Measurements from ENCODE around the gene R3HDM4.

DNA sequence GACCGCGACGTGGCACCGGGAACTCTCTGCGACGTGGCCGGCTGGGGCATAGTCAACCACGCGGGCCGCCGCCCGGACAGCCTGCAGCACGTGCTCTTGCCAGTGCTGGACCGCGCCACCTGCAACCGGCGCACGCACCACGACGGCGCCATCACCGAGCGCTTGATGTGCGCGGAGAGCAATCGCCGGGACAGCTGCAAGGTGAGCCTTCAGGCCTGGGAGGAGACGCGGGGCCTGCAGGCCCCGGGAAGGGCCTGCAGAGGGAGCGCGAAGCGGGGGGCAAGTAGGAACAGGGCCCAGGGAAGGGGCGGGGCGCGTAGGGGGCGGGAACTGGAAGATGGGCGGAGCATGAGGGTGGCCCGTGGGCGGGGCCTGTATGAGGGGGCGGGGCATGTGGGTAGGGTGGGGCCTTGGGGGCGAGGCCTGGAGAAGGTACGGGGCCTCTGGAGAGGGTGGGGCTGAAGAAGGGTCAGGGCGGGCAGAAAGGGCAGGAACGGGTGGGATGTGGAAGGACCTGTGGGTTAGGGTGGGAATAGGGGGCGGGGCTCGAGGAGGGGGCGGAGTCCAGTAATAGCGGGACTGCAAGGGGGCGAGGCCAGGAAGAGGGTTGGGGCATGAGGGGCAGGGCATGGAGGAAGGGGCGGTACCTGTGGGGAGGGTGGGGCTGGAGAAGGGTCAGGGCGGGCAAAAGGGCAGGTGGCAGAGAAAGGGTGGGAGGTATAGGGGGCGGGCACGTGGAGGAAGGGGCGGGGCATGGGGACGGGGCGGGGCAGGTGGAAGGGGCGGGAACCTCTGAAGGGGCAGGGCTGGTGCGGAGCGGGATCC lies 51.1 kb downstream of the R3HDM4 start:
- TF ChIP-seq, protein P1, sequence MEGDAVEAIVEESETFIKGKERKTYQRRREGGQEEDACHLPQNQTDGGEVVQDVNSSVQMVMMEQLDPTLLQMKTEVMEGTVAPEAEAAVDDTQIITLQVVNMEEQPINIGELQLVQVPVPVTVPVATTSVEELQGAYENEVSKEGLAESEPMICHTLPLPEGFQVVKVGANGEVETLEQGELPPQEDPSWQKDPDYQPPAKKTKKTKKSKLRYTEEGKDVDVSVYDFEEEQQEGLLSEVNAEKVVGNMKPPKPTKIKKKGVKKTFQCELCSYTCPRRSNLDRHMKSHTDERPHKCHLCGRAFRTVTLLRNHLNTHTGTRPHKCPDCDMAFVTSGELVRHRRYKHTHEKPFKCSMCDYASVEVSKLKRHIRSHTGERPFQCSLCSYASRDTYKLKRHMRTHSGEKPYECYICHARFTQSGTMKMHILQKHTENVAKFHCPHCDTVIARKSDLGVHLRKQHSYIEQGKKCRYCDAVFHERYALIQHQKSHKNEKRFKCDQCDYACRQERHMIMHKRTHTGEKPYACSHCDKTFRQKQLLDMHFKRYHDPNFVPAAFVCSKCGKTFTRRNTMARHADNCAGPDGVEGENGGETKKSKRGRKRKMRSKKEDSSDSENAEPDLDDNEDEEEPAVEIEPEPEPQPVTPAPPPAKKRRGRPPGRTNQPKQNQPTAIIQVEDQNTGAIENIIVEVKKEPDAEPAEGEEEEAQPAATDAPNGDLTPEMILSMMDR (IDR thresholded peaks at IDR 0.05; ENCODE audit: insufficient read depth, low read length, poor library complexity, severe bottlenecking), result no peak
- no peak for TF ChIP-seq EZH2phosphoT487 (conservative IDR thresholded peaks at IDR 0.05; ENCODE audit: low read length)
